Ureter (tissue), 1 donor: ENCODE measurements around the gene CRB3. TPM values are rescaled to one million over a fixed set of nuclear protein-coding genes. Genes with fewer than 3 reads are reported as not detected.
"Not testable (repeated sequence)": the region's sequence is repeated elsewhere in the genome, so short reads cannot be mapped to it uniquely, and the experiment has no call there.

Experiments used
- DNase-seq: peaks from one replicate; pipeline ENCODE4 v3.0.0-alpha.2; 2020; ENCODE audit warnings: low spot score
- total RNA-seq: library from RNA; stranded (reverse); gene quantifications from one replicate; pipeline ENCODE4 v1.2.4, GENCODE V29; 2023
- donor health status: DM: yes; HTN: yes; CAD: no.

Gene CRB3, protein sequence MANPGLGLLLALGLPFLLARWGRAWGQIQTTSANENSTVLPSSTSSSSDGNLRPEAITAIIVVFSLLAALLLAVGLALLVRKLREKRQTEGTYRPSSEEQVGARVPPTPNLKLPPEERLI
- total RNA-seq = 23.6 TPM

GRCh38 chr19:6464070-6464873 lies at the start of gene CRB3:
Gene CRB3, plus strand, starts transcription at chr19:6464271. Its CDS starts 431 bp downstream, at chr19:6464702.
- peak; percentile 89 for DNase-seq

- DNase-seq = no peak
Measured at GRCh38 chr19:6414793-6415590, 49.1 kb upstream of the CRB3 start.

DNA sequence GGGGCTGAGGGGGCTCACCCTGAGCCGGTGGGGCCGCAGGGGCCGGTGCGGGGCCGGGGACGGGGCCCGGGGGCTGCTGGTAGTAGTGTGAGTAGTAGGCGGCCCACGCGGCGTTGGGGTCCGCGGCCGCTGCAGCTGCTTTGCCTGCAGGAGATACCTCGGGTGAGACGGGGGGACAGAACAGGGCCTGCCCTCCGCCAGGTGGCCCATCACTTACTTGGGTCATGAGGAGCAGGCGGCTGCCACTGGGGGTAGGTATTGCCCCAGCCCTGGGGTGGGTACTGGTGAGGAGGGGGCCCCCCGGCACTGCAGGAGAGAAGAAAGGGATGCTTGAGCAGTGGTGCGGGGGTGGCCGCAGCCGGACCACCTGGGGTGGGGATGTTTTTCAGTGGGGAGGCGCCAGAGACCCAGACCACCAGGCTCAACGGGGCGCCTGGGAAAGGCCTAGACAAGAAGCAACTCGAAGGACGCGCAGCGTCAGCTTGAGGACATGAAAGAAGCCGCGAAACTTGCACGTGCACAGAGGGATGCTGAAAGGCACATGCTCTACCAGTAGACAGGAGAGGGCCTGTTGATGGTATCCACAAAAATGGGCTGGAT lies 48.4 kb upstream of the CRB3 start:
- DNase-seq = no peak

DNA sequence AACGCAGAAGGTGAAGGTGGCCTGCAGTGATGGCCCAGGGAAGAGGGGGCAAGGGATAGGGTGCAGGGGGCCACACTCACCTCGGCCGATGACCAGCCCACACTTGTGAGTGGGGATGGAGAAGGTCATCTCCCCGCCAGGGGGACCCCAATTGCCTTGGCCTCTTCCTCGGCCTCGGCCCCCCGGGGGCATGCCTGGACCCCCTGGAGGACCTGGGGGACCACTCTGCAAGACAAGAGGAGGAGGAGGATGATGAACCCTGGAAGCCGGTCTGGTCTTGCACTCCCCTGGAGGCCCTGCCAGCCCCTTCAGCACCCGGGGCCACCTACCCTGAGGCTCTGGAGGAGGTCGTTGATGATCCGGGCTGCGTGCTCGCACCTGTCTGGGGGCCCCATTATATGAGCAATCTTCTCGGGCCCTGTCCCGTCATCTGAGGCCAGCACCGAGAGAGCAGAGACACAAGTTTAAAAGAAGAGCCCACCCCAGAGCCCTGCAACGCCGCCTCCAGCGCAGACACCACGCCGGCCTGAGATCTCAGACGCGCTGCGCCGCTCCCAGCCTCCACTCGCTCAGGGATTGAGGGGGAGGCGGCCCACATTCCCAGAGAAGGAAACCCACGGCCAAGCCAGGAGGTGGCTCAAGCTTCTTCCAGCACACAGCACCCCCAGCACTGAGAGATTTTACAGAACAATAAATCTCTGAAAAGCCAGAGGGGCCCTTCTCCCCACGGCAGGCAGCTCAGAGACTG lies 47.2 kb upstream of the CRB3 start:
- no peak for DNase-seq

DNA sequence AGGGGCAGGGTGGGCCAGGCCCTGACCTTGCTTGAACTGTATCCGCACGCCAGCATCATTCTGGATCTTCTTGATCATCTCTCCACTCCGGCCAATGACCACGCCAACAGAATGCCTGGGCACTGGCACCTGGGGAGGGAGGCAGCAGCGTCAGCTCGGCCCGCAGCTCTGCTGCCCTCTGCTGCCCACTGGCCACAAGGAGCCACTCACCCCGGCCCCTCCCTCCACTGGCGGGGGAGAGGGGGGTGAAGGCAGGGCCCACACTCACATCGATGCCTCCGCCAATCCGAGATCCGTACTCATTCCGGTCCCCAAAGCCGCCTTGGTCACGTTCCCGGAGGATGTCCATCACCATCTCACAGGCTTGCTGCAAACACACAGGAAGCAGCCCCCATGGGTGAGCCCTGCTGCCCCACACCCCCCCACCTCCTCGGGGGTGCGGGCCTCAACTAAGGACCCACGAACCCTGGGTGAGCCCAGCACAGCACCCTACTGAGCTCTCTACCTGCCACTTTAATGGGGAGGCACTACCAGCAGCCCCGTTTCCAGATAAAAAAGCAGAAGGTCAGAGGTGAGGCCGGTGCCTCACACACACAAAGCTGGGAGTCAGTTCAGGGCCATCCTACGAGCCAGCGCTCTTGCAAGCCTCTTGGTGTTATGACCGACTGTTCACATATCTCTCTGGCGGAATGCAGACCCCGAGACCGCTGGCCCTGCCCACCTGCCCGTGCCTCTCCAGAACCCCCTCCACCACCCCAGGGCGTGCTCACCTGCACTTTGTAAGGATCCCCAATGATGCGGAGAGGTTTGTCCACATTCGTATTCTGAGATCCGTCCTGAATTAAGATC lies 46.1 kb upstream of the CRB3 start:
- DNase-seq = peak; percentile 50

GRCh38 chr19:6418562-6418932 lies 45.5 kb upstream of the CRB3 start:
- no peak for DNase-seq

- no peak for DNase-seq
Measured at GRCh38 chr19:6421075-6422014, 42.7 kb upstream of the CRB3 start.

- DNase-seq = no peak
Measured at GRCh38 chr19:6423499-6424194, 40.4 kb upstream of the CRB3 start.

GRCh38 chr19:6424195-6424938 lies 39.7 kb upstream of the CRB3 start, which contains the start of gene KHSRP:
Gene KHSRP, minus strand, starts transcription at chr19:6424811. Its CDS starts 110 bp downstream, at chr19:6424701.
- DNase-seq = no peak

DNA sequence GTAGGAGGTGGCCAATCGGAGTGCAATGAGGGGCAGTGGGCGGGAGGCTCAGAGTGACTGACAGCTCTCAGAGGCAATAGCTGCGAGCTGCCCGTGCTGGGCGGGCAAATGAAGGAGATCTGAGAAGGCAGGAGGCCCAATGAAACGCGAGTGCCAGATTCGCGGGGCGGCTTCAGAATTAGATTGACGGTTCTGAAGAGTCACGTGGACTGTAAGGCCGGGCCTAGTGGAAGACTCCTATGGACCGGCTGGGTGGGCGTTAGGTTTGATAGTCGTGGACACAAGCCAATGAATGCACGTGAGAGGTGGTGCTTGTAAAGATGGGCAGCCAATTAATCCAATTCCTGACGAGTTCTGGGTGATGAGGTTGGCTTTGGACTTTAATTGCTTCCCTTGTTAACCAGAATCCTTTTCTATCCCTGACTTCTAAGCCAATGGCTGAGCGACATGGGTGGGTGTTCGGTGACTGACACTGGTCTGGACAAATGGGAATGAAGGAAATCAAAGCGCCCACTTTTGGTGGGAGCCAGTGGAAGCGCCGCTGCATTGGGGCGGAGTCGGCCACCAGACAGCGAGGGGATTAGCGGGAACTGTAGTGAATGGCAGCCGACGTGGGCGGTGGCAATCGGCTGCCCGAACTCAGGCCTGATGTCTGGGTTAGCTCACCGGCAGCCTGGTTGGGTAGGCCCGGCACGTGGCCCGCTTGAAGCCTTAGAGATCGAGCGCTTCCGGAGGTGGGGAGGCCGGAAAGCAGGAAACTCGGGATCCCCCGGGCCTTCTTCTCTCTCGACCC lies 38.9 kb upstream of the CRB3 start:
- peak; percentile 100 for DNase-seq

DNA sequence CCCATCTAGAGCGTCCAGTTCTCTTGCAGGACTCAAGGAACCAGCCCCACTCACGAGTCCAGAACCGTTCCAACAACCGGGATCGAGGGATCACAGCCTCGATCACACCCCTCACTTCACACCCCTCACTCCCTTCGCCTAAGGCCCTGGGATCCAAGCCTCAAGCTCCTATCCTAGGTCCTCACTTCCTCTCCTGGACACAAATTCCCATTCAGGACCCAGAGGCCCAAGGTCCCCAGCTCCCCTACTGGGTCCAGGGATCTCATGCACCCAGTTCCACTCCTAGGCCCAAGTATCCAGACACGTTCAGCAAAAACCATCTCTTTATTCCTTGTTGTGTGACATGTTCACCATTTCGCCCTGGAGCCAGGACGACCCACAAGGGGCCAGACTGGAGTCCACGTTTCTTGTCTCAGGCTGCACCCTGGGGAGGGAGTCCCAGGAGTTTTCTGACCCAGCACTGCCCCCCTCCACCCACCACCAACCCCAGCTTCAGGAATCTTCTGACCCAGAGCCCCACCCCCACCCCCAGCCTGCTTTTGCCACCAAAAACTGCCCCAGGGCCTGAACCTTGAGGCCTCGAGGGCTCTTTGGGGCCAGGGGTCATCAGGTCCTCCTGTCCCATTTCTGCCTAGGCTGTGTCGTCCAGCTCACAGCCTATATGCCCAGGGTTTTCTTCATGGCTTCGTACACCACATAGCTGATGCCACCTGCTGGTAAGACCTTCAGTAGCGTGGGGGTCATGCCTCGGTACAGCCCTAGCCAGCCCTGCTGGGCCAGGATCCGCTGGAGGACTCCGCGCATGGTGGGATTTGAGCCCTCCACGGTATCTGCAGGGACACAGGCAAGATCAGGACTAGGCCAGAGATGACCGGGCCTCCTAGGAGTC lies 38.1 kb upstream of the CRB3 start:
- no peak for DNase-seq

- no peak for DNase-seq
Measured at GRCh38 chr19:6427131-6427530, 36.9 kb upstream of the CRB3 start.

DNA sequence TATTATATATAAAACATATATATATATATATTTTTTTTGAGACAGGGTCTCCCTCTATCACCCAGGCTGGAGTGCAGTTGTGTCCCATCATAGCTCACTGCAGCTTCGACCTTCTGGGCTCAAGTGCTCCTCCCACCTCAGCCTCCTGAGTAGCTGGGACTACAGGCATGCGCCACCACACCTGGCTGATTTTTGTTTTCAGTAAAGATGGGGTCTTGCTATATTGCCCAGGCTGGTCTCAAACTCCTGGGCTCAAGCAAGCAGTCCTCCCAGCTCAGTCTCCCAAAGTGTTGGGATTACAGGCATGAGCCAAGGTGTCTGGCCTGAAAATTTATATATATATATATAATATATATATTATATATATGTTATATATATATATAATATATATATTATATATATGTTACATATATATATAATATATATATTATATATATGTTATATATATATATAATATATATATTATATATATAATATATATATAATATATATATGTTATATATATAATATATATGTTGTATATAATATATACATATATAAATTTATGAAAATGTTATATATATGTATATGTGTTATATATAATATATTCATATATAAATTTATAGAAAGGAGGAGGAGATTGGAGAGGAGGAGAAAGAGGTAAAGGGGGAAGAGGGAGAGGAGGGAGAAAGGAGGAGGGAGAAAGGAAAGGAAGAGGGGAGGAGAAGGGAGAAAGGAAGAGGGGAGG lies 35.2 kb upstream of the CRB3 start:
- DNase-seq = not testable (repeated sequence)

DNA sequence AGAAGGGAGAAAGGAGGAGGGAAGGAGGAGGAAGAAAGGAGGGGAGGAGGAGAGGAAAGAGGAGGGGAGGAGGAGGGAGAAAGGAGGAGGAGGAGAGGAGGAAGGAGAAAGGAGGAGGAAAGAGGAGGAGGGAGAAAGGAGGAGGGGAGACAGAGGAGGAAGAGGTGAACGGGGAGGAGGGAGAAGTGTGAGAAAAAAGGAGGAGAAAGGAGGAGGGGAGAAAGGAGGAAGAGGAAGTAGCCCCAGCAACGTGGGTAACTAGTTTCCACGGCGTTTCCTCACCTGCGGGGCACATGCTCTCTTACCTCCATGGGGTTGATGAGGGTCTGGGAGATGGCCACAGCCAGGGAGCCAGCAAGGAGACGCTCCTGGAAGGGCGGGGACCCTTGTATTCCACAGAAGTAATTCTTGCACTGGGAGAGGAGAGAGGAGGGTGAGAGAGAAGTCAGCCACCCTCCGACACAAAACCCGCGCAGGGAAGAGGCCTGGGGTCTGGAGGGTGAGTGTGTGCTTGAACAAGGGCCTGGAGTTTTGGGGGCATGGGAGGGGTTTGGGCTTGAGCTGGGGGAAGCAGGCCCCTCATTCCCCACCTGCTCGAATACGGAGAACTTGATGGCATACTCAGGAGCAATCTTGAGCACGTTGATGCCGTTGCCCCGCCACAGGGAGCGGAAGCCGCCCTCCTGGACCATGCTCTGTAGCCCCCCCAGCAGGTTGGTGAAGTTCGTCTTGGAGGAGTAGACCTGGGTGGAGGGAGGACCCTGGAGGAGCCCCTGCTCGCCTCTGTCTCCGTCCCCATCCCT lies 34.5 kb upstream of the CRB3 start:
- no peak for DNase-seq

DNA sequence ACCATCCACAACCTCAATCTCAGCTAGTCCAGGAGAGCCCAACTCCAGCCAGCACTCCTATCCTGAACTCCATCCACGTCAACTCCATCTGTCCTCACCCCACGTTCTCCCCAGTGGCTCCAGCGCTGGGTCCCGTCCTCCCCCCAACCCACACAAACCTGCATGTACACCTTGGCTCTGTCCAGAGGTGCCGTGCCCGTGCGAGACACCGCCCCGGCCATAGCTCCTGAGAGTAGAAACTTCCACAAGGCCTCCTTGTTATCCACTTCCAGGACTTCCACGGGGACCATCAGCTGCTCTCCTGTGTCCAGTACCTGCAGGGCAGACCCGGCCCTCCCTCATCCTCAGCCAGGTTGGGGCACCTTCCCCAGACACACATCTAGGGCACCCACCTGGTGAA lies 32.2 kb upstream of the CRB3 start:
- DNase-seq = no peak
